GM12891 (cell line): ENCODE measurements around the gene BRCA2.
A peak's percentile ranks its signal among the peaks of the same experiment; 100 is the strongest.
"Not testable (repeated sequence)": the region's sequence is repeated elsewhere in the genome, so short reads cannot be mapped to it uniquely, and the experiment has no call there.

ENCODE experiments used
- DNase-seq: peaks from one replicate; pipeline ENCODE4 v3.0.0; 2011; ENCODE audit warnings: low spot score; ENCODE audit not compliant: insufficient read length
- FAIRE-seq: peaks from 2 replicates; lab custom pipeline; 2011; peaks lifted over from hg19 to GRCh38; lab: Jason Lieb, UNC
- PAX5 ChIP-seq: IDR thresholded peaks from 2 replicates; pipeline ENCODE4 v1.6.1; 2011; ENCODE audit warnings: low read length, moderate library complexity, mild to moderate bottlenecking; ENCODE audit not compliant: insufficient read depth, severe bottlenecking
- POLR2A ChIP-seq: IDR thresholded peaks from 2 replicates; pipeline ENCODE4 v1.6.1; 2011; ENCODE audit warnings: low read depth, low read length, control low read depth
- POLR2AphosphoS5 ChIP-seq: IDR thresholded peaks from 2 replicates; pipeline ENCODE4 v1.6.1; 2011; ENCODE audit warnings: low read depth, low read length, control low read depth
- POU2F2 ChIP-seq: IDR thresholded peaks from 2 replicates; pipeline ENCODE4 v1.6.1; 2011; ENCODE audit warnings: low read depth, mild to moderate bottlenecking, control low read depth, low read length, moderate library complexity
- SPI1 ChIP-seq: IDR thresholded peaks from 2 replicates; pipeline ENCODE4 v1.6.1; 2011; ENCODE audit warnings: low read depth, low read length, control low read depth
- TAF1 ChIP-seq: IDR thresholded peaks from 2 replicates; pipeline ENCODE4 v1.6.1; 2011; ENCODE audit warnings: low read depth, low read length, control low read depth

Gene BRCA2

GRCh38 chr13:32330441-32330840, 15.1 kb downstream of the BRCA2 start:
- no peak for TF ChIP-seq POU2F2
- no peak for TF ChIP-seq SPI1
- no peak for TF ChIP-seq TAF1
- TF ChIP-seq POLR2AphosphoS5 = no peak
- TF ChIP-seq PAX5 = no peak
- TF ChIP-seq POLR2A = no peak
- FAIRE-seq = no peak
- no peak for DNase-seq

GRCh38 chr13:32334671-32335070, 19.4 kb downstream of the BRCA2 start:
- DNase-seq (no peak), FAIRE-seq (no peak)
- TF ChIP-seq SPI1 = no peak
- TF ChIP-seq PAX5 = no peak
- no peak for TF ChIP-seq POU2F2
- no peak for TF ChIP-seq POLR2A
- no peak for TF ChIP-seq POLR2AphosphoS5
- no peak for TF ChIP-seq TAF1

GRCh38 chr13:32340914-32341313, 25.6 kb downstream of the BRCA2 start:
- no peak for TF ChIP-seq POLR2A
- peak; percentile 34; the same call in 1 of the 2 replicates for TF ChIP-seq SPI1
- FAIRE-seq (no peak), DNase-seq (no peak)

GRCh38 chr13:32347651-32348050, 32.3 kb downstream of the BRCA2 start:
- no peak for TF ChIP-seq TAF1
- no peak for TF ChIP-seq SPI1
- no peak for TF ChIP-seq POLR2AphosphoS5
- FAIRE-seq (no peak), DNase-seq (no peak)

- FAIRE-seq, DNase-seq: not testable (repeated sequence)
Observed at GRCh38 chr13:32350839-32351441, 35.6 kb downstream of the BRCA2 start.

GRCh38 chr13:32354040-32354439, 38.7 kb downstream of the BRCA2 start:
- FAIRE-seq (peak; percentile 78), DNase-seq (no peak)
- no peak for TF ChIP-seq POU2F2
- no peak for TF ChIP-seq POLR2AphosphoS5
- peak; percentile 95 for TF ChIP-seq SPI1

- not testable (repeated sequence) for DNase-seq, FAIRE-seq
Observed at GRCh38 chr13:32355935-32356334, 40.6 kb downstream of the BRCA2 start.

- DNase-seq (no peak), FAIRE-seq (peak; percentile 13)
Observed at GRCh38 chr13:32362574-32362973, 47.3 kb downstream of the BRCA2 start.

GRCh38 chr13:32370805-32371204, 55.5 kb downstream of the BRCA2 start:
- FAIRE-seq (no peak), DNase-seq (no peak)
- no peak for TF ChIP-seq PAX5
- no peak for TF ChIP-seq POLR2AphosphoS5
- TF ChIP-seq POLR2A = no peak
- TF ChIP-seq SPI1 = no peak
- no peak for TF ChIP-seq TAF1
- no peak for TF ChIP-seq POU2F2

More at GRCh38 chr13:32362574-32362973, 47.3 kb downstream of the BRCA2 start:
- TF ChIP-seq TAF1 (no peak), POU2F2 (no peak), SPI1 (no peak), POLR2A (no peak), POLR2AphosphoS5 (no peak), PAX5 (no peak)

- TF ChIP-seq POU2F2 (no peak), TAF1 (no peak), POLR2AphosphoS5 (no peak), SPI1 (no peak), POLR2A (no peak), PAX5 (no peak)
- no peak for DNase-seq
- no peak for FAIRE-seq
Observed at GRCh38 chr13:32376642-32377415, 61.5 kb downstream of the BRCA2 start.

GRCh38 chr13:32378012-32378411, 62.7 kb downstream of the BRCA2 start:
- DNase-seq (no peak), FAIRE-seq (no peak)
- TF ChIP-seq TAF1 (no peak), PAX5 (no peak), POU2F2 (no peak), POLR2A (no peak)
